GM12892 (cell line): ENCODE results near the gene AFF3.

Source experiments
- POLR2A ChIP-seq: IDR thresholded peaks from 2 replicates; pipeline ENCODE4 v1.6.1; 2011; ENCODE audit warnings: low read depth, low read length, control low read depth
- POLR2AphosphoS5 ChIP-seq: IDR thresholded peaks from 2 replicates; pipeline ENCODE4 v1.6.1; 2011; ENCODE audit warnings: low read depth, low read length, control low read depth
- TAF1 ChIP-seq: IDR thresholded peaks from 2 replicates; pipeline ENCODE4 v1.6.1; 2011; ENCODE audit warnings: low read depth, mild to moderate bottlenecking, control low read depth, low read length, borderline replicate concordance

GRCh38 chr2:99729104-99730025 lies 413.0 kb downstream of the AFF3 start:
- TF ChIP-seq POLR2A (no peak), TAF1 (no peak), POLR2AphosphoS5 (no peak)
